GM12878 (cell line): ENCODE results near the gene NEU1. TPM values are rescaled to one million over a fixed set of nuclear protein-coding genes. Genes with fewer than 3 reads are reported as not detected.

Experiments
- CUX1 ChIP-seq: IDR thresholded peaks from 2 replicates; pipeline ENCODE4 v1.6.1; 2012; ENCODE audit warnings: improper control_type of control experiment, low read depth, low read length; ENCODE audit not compliant: insufficient replicate concordance
- JUNB ChIP-seq: IDR thresholded peaks from 2 replicates; pipeline ENCODE4 v1.6.1; 2016; ENCODE audit warnings: antibody characterized with exemption, mild to moderate bottlenecking
- KLF5 ChIP-seq: fragments of 450-650 bp; IDR thresholded peaks from 2 replicates; pipeline ENCODE4 v1.6.1; 2014; ENCODE audit warnings: mild to moderate bottlenecking; ENCODE audit not compliant: partially characterized antibody
- MEF2B ChIP-seq: fragments of 450-650 bp; IDR thresholded peaks from 2 replicates; pipeline ENCODE4 v1.6.1; 2018; ENCODE audit warnings: mild to moderate bottlenecking, moderate library complexity; ENCODE audit not compliant: partially characterized antibody, poor library complexity, severe bottlenecking
- NFIC ChIP-seq: IDR thresholded peaks from 2 replicates; pipeline ENCODE4 v1.6.1; 2012; ENCODE audit warnings: low read depth, mild to moderate bottlenecking, inconsistent platforms, low read length, moderate library complexity
- PAX5 ChIP-seq: IDR thresholded peaks from 2 replicates; pipeline ENCODE4 v1.6.1; 2011; ENCODE audit warnings: low read depth, low read length, borderline replicate concordance
- POLR2A ChIP-seq: IDR thresholded peaks from 2 replicates; pipeline ENCODE4 v1.6.1; 2011; ENCODE audit warnings: low read depth, mild to moderate bottlenecking, low read length
- RELB ChIP-seq: fragments of 450-650 bp; IDR thresholded peaks from 2 replicates; pipeline ENCODE4 v1.6.1; 2017; ENCODE audit warnings: low read depth, mild to moderate bottlenecking, moderate library complexity
- SUPT20H ChIP-seq: IDR thresholded peaks from 2 replicates; pipeline ENCODE4 v1.6.1; 2011; ENCODE audit warnings: low read depth, mild to moderate bottlenecking, low read length, moderate library complexity, borderline replicate concordance; ENCODE audit not compliant: control insufficient read depth
- YBX1 ChIP-seq: fragments of 450-650 bp; IDR thresholded peaks from 2 replicates; pipeline ENCODE4 v1.6.1; 2016; ENCODE audit warnings: antibody characterized with exemption
- polyA plus RNA-seq, 11 experiments: library from polyadenylated mRNA; depleted of rRNA in 4 of 11; unstranded in 6 of 11; stranded (reverse) in 5 of 11; fragments of >200 nt; fragmentation: Nextera tagmentation in 4 of 11; fragmentation: Illumina TruSeq in 1 of 11; extraction: Ambion mirVana in 4 of 11; extraction: Trizol in 1 of 11; gene quantifications; 1 replicate in 1 of 11; 2 replicates in 10 of 11; pipeline versions ENCODE4 v1.2.1 to v1.2.3, GENCODE V29; 2011 to 2016; ENCODE audit warnings: inconsistent platforms in 2 of 11, missing spikeins in 2 of 11, low read depth in 1 of 11
- total RNA-seq, 4 experiments: library from RNA; depleted of rRNA in 3 of 4; stranded (reverse); fragments of >200 nt in 3 of 4; fragmentation: Illumina TruSeq in 1 of 4; extraction: Trizol in 1 of 4; gene quantifications; 2 replicates each; pipeline versions ENCODE4 v1.2.1 to v1.2.3, GENCODE V29; 2013 to 2021
- TF ChIP-seq, protein P1 (sequence below): fragments of 450-650 bp; formaldehyde crosslinking; IDR thresholded peaks from 2 replicates; pipeline ENCODE4 v1.4.0; 2022; ENCODE audit warnings: mild to moderate bottlenecking, moderate library complexity
- TF ChIP-seq, protein P2 (sequence below): IDR thresholded peaks from 2 replicates; pipeline ENCODE4 v1.6.1; 2011; ENCODE audit warnings: borderline replicate concordance, low read depth, mild to moderate bottlenecking, moderate library complexity, low read length; ENCODE audit not compliant: insufficient read depth, poor library complexity, severe bottlenecking
- TF ChIP-seq, protein P3 (sequence below): fragments of 450-650 bp; IDR thresholded peaks from 2 replicates; pipeline ENCODE4 v1.6.1; 2014; ENCODE audit warnings: mild to moderate bottlenecking

NEU1 gene
- total and polyA plus RNA-seq, 10 of the 15 experiments (the other 5 are each of a cell fraction or from before 2014, with no cell fraction given): 7.2 to 26.9 (median 21.6) TPM

DNA sequence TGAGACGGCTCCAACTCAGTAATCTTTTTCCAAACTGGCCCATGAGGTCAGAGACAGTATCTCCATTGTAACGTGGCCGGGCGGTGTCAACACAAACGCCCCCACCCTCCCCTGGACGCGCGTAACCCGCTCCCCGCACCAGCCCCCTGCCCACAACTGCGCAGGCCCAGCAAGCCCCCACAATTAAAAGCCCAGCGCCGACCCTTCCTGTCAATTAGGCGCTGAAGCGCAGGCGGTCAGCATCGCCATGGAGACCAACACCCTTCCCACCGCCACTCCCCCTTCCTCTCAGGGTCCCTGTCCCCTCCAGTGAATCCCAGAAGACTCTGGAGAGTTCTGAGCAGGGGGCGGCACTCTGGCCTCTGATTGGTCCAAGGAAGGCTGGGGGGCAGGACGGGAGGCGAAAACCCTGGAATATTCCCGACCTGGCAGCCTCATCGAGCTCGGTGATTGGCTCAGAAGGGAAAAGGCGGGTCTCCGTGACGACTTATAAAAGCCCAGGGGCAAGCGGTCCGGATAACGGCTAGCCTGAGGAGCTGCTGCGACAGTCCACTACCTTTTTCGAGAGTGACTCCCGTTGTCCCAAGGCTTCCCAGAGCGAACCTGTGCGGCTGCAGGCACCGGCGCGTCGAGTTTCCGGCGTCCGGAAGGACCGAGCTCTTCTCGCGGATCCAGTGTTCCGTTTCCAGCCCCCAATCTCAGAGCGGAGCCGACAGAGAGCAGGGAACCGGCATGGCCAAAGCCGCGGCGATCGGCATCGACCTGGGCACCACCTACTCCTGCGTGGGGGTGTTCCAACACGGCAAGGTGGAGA lies 47.4 kb downstream of the NEU1 start, which contains the start of the genes HSPA1A and HSPA1L (continued):
- TF ChIP-seq, protein P1, sequence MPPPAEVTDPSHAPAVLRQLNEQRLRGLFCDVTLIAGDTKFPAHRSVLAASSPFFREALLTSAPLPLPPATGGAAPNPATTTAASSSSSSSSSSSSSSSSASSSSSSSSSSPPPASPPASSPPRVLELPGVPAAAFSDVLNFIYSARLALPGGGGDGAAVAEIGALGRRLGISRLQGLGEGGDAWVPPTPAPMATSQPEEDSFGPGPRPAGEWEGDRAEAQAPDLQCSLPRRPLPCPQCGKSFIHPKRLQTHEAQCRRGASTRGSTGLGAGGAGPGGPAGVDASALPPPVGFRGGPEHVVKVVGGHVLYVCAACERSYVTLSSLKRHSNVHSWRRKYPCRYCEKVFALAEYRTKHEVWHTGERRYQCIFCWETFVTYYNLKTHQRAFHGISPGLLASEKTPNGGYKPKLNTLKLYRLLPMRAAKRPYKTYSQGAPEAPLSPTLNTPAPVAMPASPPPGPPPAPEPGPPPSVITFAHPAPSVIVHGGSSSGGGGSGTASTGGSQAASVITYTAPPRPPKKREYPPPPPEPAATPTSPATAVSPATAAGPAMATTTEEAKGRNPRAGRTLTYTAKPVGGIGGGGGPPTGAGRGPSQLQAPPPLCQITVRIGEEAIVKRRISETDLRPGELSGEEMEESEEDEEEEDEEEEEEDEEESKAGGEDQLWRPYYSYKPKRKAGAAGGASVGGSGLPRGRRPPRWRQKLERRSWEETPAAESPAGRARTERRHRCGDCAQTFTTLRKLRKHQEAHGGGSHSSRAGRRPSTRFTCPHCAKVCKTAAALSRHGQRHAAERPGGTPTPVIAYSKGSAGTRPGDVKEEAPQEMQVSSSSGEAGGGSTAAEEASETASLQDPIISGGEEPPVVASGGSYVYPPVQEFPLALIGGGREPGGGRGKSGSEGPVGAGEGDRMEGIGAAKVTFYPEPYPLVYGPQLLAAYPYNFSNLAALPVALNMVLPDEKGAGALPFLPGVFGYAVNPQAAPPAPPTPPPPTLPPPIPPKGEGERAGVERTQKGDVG (CRISPR knock-in tag): no peak
- TF ChIP-seq PAX5: no peak
- no peak for TF ChIP-seq RELB
- TF ChIP-seq SUPT20H: no peak
- no peak for TF ChIP-seq CUX1
- no peak for TF ChIP-seq NFIC
- no peak for TF ChIP-seq MEF2B
- no peak for TF ChIP-seq KLF5
- TF ChIP-seq, protein P2, sequence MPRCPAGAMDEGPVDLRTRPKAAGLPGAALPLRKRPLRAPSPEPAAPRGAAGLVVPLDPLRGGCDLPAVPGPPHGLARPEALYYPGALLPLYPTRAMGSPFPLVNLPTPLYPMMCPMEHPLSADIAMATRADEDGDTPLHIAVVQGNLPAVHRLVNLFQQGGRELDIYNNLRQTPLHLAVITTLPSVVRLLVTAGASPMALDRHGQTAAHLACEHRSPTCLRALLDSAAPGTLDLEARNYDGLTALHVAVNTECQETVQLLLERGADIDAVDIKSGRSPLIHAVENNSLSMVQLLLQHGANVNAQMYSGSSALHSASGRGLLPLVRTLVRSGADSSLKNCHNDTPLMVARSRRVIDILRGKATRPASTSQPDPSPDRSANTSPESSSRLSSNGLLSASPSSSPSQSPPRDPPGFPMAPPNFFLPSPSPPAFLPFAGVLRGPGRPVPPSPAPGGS: no peak
- TF ChIP-seq POLR2A: peak; percentile 81
- TF ChIP-seq, protein P3, sequence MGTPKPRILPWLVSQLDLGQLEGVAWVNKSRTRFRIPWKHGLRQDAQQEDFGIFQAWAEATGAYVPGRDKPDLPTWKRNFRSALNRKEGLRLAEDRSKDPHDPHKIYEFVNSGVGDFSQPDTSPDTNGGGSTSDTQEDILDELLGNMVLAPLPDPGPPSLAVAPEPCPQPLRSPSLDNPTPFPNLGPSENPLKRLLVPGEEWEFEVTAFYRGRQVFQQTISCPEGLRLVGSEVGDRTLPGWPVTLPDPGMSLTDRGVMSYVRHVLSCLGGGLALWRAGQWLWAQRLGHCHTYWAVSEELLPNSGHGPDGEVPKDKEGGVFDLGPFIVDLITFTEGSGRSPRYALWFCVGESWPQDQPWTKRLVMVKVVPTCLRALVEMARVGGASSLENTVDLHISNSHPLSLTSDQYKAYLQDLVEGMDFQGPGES: no peak
- TF ChIP-seq JUNB: no peak
- TF ChIP-seq YBX1: no peak
